ENCODE measurements around the gene UQCC2.

The UQCC2 gene

GRCh38 chr6:33671744-33672072, 39.8 kb downstream of the UQCC2 start:
- DNase-seq = no peak

- DNase-seq = no peak
These were observed 40.3 kb downstream of the UQCC2 start for GRCh38 chr6:33670971-33671743.

GRCh38 chr6:33670086-33670660, 41.3 kb downstream of the UQCC2 start:
- DNase-seq = no peak

GRCh38 chr6:33668914-33669313, 42.6 kb downstream of the UQCC2 start:
- peak; percentile 81 for DNase-seq

- DNase-seq = no peak
These were observed 43.2 kb downstream of the UQCC2 start for GRCh38 chr6:33668328-33668727.

GRCh38 chr6:33667776-33668175, 43.7 kb downstream of the UQCC2 start:
- DNase-seq = no peak

- no peak for DNase-seq
These were observed 44.4 kb downstream of the UQCC2 start for GRCh38 chr6:33667072-33667471.

- DNase-seq = no peak
These were observed 45.5 kb downstream of the UQCC2 start for GRCh38 chr6:33665957-33666356.

- no peak for DNase-seq
These were observed 46.9 kb downstream of the UQCC2 start for GRCh38 chr6:33664506-33665057.

- DNase-seq = no peak
These were observed 47.6 kb downstream of the UQCC2 start for GRCh38 chr6:33663727-33664449.

GRCh38 chr6:33663028-33663427, 48.5 kb downstream of the UQCC2 start:
- DNase-seq = no peak

- DNase-seq = no peak
These were observed 49.2 kb downstream of the UQCC2 start for GRCh38 chr6:33662318-33662717.

GRCh38 chr6:33661106-33661838, 50.2 kb downstream of the UQCC2 start:
- no peak for DNase-seq

GRCh38 chr6:33659986-33660385, 51.5 kb downstream of the UQCC2 start:
- DNase-seq = no peak

- DNase-seq = no peak
These were observed 52.4 kb downstream of the UQCC2 start for GRCh38 chr6:33658982-33659689.

GRCh38 chr6:33656844-33657243, 54.7 kb downstream of the UQCC2 start:
- no peak for DNase-seq

- no peak for DNase-seq
These were observed 56.5 kb downstream of the UQCC2 start for GRCh38 chr6:33654831-33655554.

- no peak for DNase-seq
These were observed 59.5 kb downstream of the UQCC2 start for GRCh38 chr6:33652002-33652401.

GRCh38 chr6:33651403-33651802, 60.1 kb downstream of the UQCC2 start:
- DNase-seq = no peak
